ENCODE results near the gene GZF1.

GZF1 gene

DNA sequence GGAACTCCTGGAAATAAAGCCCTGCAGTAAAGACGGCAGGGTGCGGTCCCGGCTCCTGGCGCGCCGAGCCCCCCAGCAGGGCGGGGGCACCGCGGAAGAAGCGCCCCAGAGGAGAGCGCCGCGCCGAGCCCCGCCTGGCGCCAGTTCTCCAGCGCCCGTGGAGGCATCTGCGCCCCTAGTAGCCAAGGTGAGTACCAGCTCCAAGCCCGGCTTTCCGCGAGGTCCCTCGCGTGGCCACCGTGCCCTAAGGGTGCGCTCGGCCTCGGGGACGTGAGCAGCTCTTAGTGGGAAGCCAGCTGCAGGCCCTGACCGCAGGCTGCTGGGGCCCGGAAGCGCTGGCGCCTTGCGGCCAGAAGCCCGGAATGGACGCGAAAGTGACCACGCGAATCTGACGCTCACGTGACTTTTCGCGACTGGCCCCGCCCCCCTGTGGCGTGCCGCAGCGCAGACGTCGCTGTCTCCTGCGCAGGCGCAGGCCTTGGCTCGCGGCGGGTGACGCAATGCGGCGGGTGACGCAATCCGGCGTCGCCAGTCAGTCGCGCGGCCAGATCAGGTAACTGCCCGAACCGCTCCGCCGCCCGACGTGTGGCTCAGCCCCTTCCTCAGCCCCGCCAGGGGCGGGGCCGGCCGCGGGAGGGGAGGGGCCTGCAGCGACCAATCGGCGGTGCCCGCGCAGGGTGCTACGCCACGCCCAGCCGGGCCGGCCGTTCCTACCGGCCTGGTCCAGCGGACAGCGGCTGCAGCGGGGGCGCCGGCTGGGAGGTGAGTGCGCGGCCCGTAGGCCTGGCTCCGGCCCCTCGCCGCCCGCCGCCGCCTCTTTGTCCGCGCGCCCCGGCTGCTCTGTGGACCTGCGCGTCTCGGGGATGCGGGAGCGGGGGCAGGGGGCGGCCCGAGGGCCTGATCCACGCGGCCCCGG is at the start of gene GZF1:
GZF1 (plus strand) TSS at position 707 of the 916 bp plus-strand sequence. CDS start 2,202 bp downstream, outside the sequence.
- H3K79me2 ChIP-seq = peaks cover 35% of the 10 kb centered on the region
- H3K27me3 ChIP-seq (ENCODE audit: control insufficient read depth, insufficient read depth, low read length) = no peaks in the 10 kb centered on the region
- peak within 1 kb of the TSS; percentile 82 for H3K4me3 ChIP-seq (ENCODE audit: low read depth, low read length)
- H3K4me2 ChIP-seq (ENCODE audit: low read length) = peak within 1 kb of the TSS; percentile 81
- peak within 1 kb of the TSS; percentile 97 for H3K9ac ChIP-seq
- peak within 1 kb of the TSS; percentile 99 for H3K27ac ChIP-seq
- H3K36me3 ChIP-seq (ENCODE audit: control insufficient read depth, insufficient read depth, low read length) = no peaks in the 10 kb centered on the region
- no peaks in the 10 kb centered on the region for H3K9me3 ChIP-seq (ENCODE audit: control insufficient read depth, low read length)
- H2AFZ ChIP-seq = peak within 1 kb of the TSS; percentile 97
- H3K4me1 ChIP-seq = peaks cover 30% of the 10 kb centered on the region
- TF ChIP-seq, protein P1, sequence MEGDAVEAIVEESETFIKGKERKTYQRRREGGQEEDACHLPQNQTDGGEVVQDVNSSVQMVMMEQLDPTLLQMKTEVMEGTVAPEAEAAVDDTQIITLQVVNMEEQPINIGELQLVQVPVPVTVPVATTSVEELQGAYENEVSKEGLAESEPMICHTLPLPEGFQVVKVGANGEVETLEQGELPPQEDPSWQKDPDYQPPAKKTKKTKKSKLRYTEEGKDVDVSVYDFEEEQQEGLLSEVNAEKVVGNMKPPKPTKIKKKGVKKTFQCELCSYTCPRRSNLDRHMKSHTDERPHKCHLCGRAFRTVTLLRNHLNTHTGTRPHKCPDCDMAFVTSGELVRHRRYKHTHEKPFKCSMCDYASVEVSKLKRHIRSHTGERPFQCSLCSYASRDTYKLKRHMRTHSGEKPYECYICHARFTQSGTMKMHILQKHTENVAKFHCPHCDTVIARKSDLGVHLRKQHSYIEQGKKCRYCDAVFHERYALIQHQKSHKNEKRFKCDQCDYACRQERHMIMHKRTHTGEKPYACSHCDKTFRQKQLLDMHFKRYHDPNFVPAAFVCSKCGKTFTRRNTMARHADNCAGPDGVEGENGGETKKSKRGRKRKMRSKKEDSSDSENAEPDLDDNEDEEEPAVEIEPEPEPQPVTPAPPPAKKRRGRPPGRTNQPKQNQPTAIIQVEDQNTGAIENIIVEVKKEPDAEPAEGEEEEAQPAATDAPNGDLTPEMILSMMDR (IDR thresholded peaks at IDR 0.05) = no peak

DNA sequence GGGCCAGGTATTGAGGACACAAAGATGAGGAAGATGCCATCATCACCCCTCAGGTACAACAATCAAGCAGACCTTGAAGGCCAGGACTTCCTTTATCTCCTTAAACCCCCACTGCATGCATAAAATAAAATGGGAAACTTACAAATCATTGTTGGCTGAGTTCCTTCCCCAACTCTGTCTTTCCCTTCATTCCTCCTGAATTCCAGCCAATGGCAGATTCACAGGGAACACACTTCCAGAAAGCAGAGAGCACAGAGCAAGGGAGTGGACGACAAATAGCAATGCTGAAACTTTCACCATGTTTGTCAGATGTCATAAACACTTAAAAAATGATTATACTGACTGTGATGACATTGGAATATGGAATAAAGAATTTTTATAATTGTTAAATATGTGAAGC is 48.7 kb upstream of the GZF1 start:
- Histone ChIP-seq H3K9me3 (ENCODE audit: control insufficient read depth, low read length) (no peaks in the 10 kb centered on the region), H3K9ac (no peak overlapping the region), H3K27ac (no peak overlapping the region), H3K4me2 (ENCODE audit: low read length) (no peak overlapping the region), H3K4me3 (ENCODE audit: low read depth, low read length) (no peak overlapping the region), H2AFZ (no peak overlapping the region), H3K36me3 (ENCODE audit: control insufficient read depth, insufficient read depth, low read length) (no peaks in the 10 kb centered on the region), H3K79me2 (no peaks in the 10 kb centered on the region), H3K4me1 (no peaks in the 10 kb centered on the region), H3K27me3 (ENCODE audit: control insufficient read depth, insufficient read depth, low read length) (no peaks in the 10 kb centered on the region)
- TF ChIP-seq, protein P1 (IDR thresholded peaks at IDR 0.05) = no peak

DNA sequence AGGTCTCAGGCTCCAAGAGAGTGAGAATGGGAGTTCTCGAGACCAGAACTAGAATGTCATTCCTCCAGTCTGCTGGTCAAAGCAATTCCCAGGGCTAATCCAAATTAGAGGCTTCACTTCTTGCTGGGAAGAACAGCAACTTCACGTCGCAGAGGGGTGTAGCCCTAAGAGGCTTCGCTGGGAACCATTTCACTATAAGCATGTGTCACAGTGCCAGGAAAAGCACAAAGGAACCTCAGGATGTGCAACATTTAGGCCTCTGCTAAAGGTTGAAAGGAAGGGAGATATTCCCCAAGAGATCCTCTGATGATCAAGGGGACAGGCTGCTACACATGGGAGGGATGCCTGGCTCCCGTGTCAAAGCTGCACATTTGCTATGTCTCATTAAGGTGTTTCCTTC is 47.3 kb upstream of the GZF1 start:
- TF ChIP-seq, protein P1 (IDR thresholded peaks at IDR 0.05) = no peak
- Histone ChIP-seq H3K36me3 (ENCODE audit: control insufficient read depth, insufficient read depth, low read length) (no peaks in the 10 kb centered on the region), H2AFZ (no peak overlapping the region), H3K79me2 (no peaks in the 10 kb centered on the region), H3K9ac (no peak overlapping the region), H3K4me3 (ENCODE audit: low read depth, low read length) (no peak overlapping the region), H3K27me3 (ENCODE audit: control insufficient read depth, insufficient read depth, low read length) (no peaks in the 10 kb centered on the region), H3K9me3 (ENCODE audit: control insufficient read depth, low read length) (no peaks in the 10 kb centered on the region), H3K4me2 (ENCODE audit: low read length) (no peak overlapping the region), H3K4me1 (no peaks in the 10 kb centered on the region), H3K27ac (no peak overlapping the region)

DNA sequence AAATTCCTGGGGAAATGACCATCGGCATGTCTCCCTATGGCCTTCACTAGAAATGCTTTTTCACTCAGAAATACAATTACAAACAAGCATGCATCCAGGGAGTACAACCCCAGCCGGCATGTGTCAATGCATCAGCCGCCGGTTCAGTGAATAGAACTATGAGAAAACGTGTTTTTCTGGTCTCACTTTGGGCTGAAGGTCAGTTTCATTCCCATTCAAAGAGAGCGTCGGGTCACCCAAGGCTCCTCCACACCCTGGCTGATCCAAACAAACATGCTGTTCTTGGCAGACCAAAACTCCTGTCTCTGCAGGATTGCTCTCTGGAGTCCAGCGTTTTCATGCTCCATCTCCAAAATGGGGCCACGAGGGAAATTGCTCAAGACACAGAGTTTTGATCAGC is 46.9 kb upstream of the GZF1 start:
- H3K36me3 ChIP-seq (ENCODE audit: control insufficient read depth, insufficient read depth, low read length) = no peaks in the 10 kb centered on the region
- no peak overlapping the region for H3K27ac ChIP-seq
- TF ChIP-seq, protein P1 (IDR thresholded peaks at IDR 0.05) = no peak
- no peak overlapping the region for H3K4me2 ChIP-seq (ENCODE audit: low read length)
- H3K4me1 ChIP-seq = no peaks in the 10 kb centered on the region
- H3K4me3 ChIP-seq (ENCODE audit: low read depth, low read length) = no peak overlapping the region
- H3K79me2 ChIP-seq = no peaks in the 10 kb centered on the region
- H3K9ac ChIP-seq = no peak overlapping the region
- no peak overlapping the region for H2AFZ ChIP-seq
- H3K27me3 ChIP-seq (ENCODE audit: control insufficient read depth, insufficient read depth, low read length) = no peaks in the 10 kb centered on the region
- no peaks in the 10 kb centered on the region for H3K9me3 ChIP-seq (ENCODE audit: control insufficient read depth, low read length)

All from parathyroid adenoma (tissue), 2 donors.